SK-N-SH treated with all-trans-retinoic acid at 6 μM for 48 hours (cell line): Measurements from ENCODE around the gene LRRC8E.

Experiments used
- ATAC-seq: fragments of 200-7000 bp; cut with Tn5 transposase; 3 replicates; pipeline ENCODE4 v1.9.1; 2020; ENCODE audit warnings: mild to moderate bottlenecking, moderate library complexity
- ARNTL ChIP-seq: fragments of 450-650 bp; formaldehyde crosslinking; IDR thresholded peaks from 2 replicates; pipeline ENCODE4 v1.5.0; 2020; ENCODE audit warnings: low read depth, mild to moderate bottlenecking, moderate library complexity, borderline replicate concordance
- BACH2 ChIP-seq: fragments of 250-450 bp; sonication (Bioruptor Pico); IDR thresholded peaks from 2 replicates; pipeline ENCODE4 v1.9.0; 2021; ENCODE audit warnings: mild to moderate bottlenecking, borderline replicate concordance
- CREB5 ChIP-seq: fragments of 250-450 bp; sonication (Bioruptor Pico); IDR thresholded peaks from 2 replicates; pipeline ENCODE4 v1.5.1; 2020; ENCODE audit warnings: low read depth, mild to moderate bottlenecking, moderate library complexity
- CSDC2 ChIP-seq: fragments of 250-450 bp; sonication (Bioruptor Pico); IDR thresholded peaks from 2 replicates; pipeline ENCODE4 v1.5.0; 2020; ENCODE audit warnings: mild to moderate bottlenecking, moderate library complexity
- CSRNP3 ChIP-seq: fragments of 250-450 bp; sonication (Bioruptor Pico); IDR thresholded peaks from 2 replicates; pipeline ENCODE4 v1.5.1; 2021; ENCODE audit warnings: mild to moderate bottlenecking, moderate library complexity
- ESRRG ChIP-seq: fragments of 250-450 bp; sonication (Bioruptor Pico); IDR thresholded peaks from 2 replicates; pipeline ENCODE4 v1.6.1; 2021; ENCODE audit warnings: mild to moderate bottlenecking
- GLIS3 ChIP-seq: fragments of 250-450 bp; sonication (Bioruptor Pico); IDR thresholded peaks from 2 replicates; pipeline ENCODE4 v1.5.0; 2020; ENCODE audit warnings: mild to moderate bottlenecking, moderate library complexity
- ISL1 ChIP-seq: fragments of 250-450 bp; sonication (Bioruptor Pico); IDR thresholded peaks from 2 replicates; pipeline ENCODE4 v2.1.2; 2022; ENCODE audit warnings: mild to moderate bottlenecking, moderate library complexity
- OSR1 ChIP-seq: fragments of 250-450 bp; sonication (Bioruptor Pico); IDR thresholded peaks from 2 replicates; pipeline ENCODE4 v1.8.0; 2022; ENCODE audit warnings: moderate library complexity, mild to moderate bottlenecking, inconsistent platforms
- PATZ1 ChIP-seq: fragments of 250-450 bp; sonication (Bioruptor Pico); IDR thresholded peaks from 2 replicates; pipeline ENCODE4 v1.8.0; 2020; ENCODE audit warnings: mild to moderate bottlenecking, moderate library complexity, borderline replicate concordance
- PPARA ChIP-seq: fragments of 250-450 bp; sonication (Bioruptor Pico); IDR thresholded peaks from 2 replicates; pipeline ENCODE4 v1.5.0; 2020; ENCODE audit warnings: mild to moderate bottlenecking, borderline replicate concordance
- TCF4 ChIP-seq: fragments of 250-450 bp; sonication (Bioruptor Pico); IDR thresholded peaks from 2 replicates; pipeline ENCODE4 v1.8.0; 2021; ENCODE audit warnings: mild to moderate bottlenecking, moderate library complexity, borderline replicate concordance
- TOX ChIP-seq: fragments of 250-450 bp; sonication (Bioruptor Pico); IDR thresholded peaks from 2 replicates; pipeline ENCODE4 v1.8.0; 2021; ENCODE audit warnings: mild to moderate bottlenecking, moderate library complexity, borderline replicate concordance
- TSHZ2 ChIP-seq: fragments of 250-450 bp; sonication (Bioruptor Pico); IDR thresholded peaks from 2 replicates; pipeline ENCODE4 v1.5.0; 2020; ENCODE audit warnings: mild to moderate bottlenecking, moderate library complexity
- ZC3H10 ChIP-seq: fragments of 250-450 bp; sonication (Bioruptor Pico); IDR thresholded peaks from 2 replicates; pipeline ENCODE4 v1.5.1; 2021; ENCODE audit warnings: mild to moderate bottlenecking, moderate library complexity
- ZFP3 ChIP-seq: fragments of 250-450 bp; sonication (Bioruptor Pico); IDR thresholded peaks from 2 replicates; pipeline ENCODE4 v1.5.0; 2020; ENCODE audit warnings: mild to moderate bottlenecking, moderate library complexity
- ZFP30 ChIP-seq: fragments of 450-650 bp; formaldehyde crosslinking; IDR thresholded peaks from 2 replicates; pipeline ENCODE4 v1.5.0; 2022; ENCODE audit warnings: mild to moderate bottlenecking, moderate library complexity
- ZNF565 ChIP-seq: fragments of 450-650 bp; formaldehyde crosslinking; conservative IDR thresholded peaks from 2 replicates; pipeline ENCODE4 v1.5.0; 2020; ENCODE audit warnings: low read depth, mild to moderate bottlenecking, moderate library complexity
- ZNF70 ChIP-seq: fragments of 450-650 bp; formaldehyde crosslinking; IDR thresholded peaks from 2 replicates; pipeline ENCODE4 v1.5.0; 2020; ENCODE audit warnings: mild to moderate bottlenecking, moderate library complexity
- ZNF8 ChIP-seq: fragments of 450-650 bp; formaldehyde crosslinking; IDR thresholded peaks from 2 replicates; pipeline ENCODE4 v1.5.0; 2020; ENCODE audit warnings: mild to moderate bottlenecking, moderate library complexity

Gene LRRC8E

GRCh38 chr19:7897292-7897691 is 9.0 kb downstream of the LRRC8E start:
- no peak for ATAC-seq
- TF ChIP-seq CSRNP3 (CRISPR knock-in tag) (no peak), GLIS3 (no peak), ESRRG (CRISPR knock-in tag) (no peak), CREB5 (CRISPR knock-in tag) (no peak), ZFP3 (CRISPR knock-in tag) (no peak), ZC3H10 (CRISPR knock-in tag) (no peak), ZNF8 (CRISPR knock-in tag) (no peak), PATZ1 (CRISPR knock-in tag) (no peak), TCF4 (no peak), CSDC2 (CRISPR knock-in tag) (no peak), OSR1 (CRISPR knock-in tag) (no peak), ZFP30 (CRISPR knock-in tag) (no peak), ZNF70 (CRISPR knock-in tag) (no peak), TOX (no peak), BACH2 (no peak)

- TF ChIP-seq BACH2 (no peak), ZFP3 (CRISPR knock-in tag) (no peak), PPARA (CRISPR knock-in tag) (no peak), TSHZ2 (CRISPR knock-in tag) (no peak), ZNF565 (no peak)
- ATAC-seq: no peak
Observed at GRCh38 chr19:7898967-7899366, 10.7 kb downstream of the LRRC8E start.

- TF ChIP-seq CSDC2 (CRISPR knock-in tag): no peak
- TF ChIP-seq ZNF565: no peak
- TF ChIP-seq PATZ1 (CRISPR knock-in tag): no peak
- TF ChIP-seq CREB5 (CRISPR knock-in tag): no peak
- no peak for TF ChIP-seq PPARA (CRISPR knock-in tag)
- TF ChIP-seq ZC3H10 (CRISPR knock-in tag): no peak
- TF ChIP-seq ARNTL (CRISPR knock-in tag): no peak
- no peak for TF ChIP-seq OSR1 (CRISPR knock-in tag)
- no peak for TF ChIP-seq ISL1 (CRISPR knock-in tag)
- no peak for TF ChIP-seq GLIS3
- TF ChIP-seq BACH2: no peak
- TF ChIP-seq, all 23 proteins: peak for 0
- ATAC-seq: no peak
Observed at GRCh38 chr19:7899751-7900378, 11.6 kb downstream of the LRRC8E start.
